ENCODE results near the gene LCNL1.

Gene LCNL1

GRCh38 chr9:136947028-136947891 is 35.5 kb upstream of the LCNL1 start:
- DNase-seq: no peak

- no peak for DNase-seq
Observed at GRCh38 chr9:136947955-136948510, 34.8 kb upstream of the LCNL1 start.

GRCh38 chr9:136949239-136949816 is 33.5 kb upstream of the LCNL1 start:
- DNase-seq: peak; percentile 36

GRCh38 chr9:136949817-136950655 is 32.8 kb upstream of the LCNL1 start:
- peak; percentile 73 for DNase-seq

GRCh38 chr9:136950656-136951276 is 32.0 kb upstream of the LCNL1 start:
- no peak for DNase-seq

- no peak for DNase-seq
Observed at GRCh38 chr9:136951541-136952320, 31.1 kb upstream of the LCNL1 start, which contains the start of gene LCN12. TSS of gene LCN12 (plus strand) at chr9:136952273. CDS start at chr9:136952328, 55 bp downstream.

GRCh38 chr9:136952321-136952850 is 30.4 kb upstream of the LCNL1 start:
- DNase-seq: no peak

GRCh38 chr9:136952876-136953770 is 29.7 kb upstream of the LCNL1 start:
- no peak for DNase-seq

- no peak for DNase-seq
Observed at GRCh38 chr9:136953771-136954269, 29.0 kb upstream of the LCNL1 start.

GRCh38 chr9:136954270-136955083 is 28.3 kb upstream of the LCNL1 start:
- no peak for DNase-seq

- DNase-seq: no peak
Observed at GRCh38 chr9:136955202-136955942, 27.4 kb upstream of the LCNL1 start.

GRCh38 chr9:136955943-136956335 is 26.9 kb upstream of the LCNL1 start:
- no peak for DNase-seq

GRCh38 chr9:136956604-136957003 is 26.2 kb upstream of the LCNL1 start:
- no peak for DNase-seq

GRCh38 chr9:136957461-136957860 is 25.3 kb upstream of the LCNL1 start:
- DNase-seq: no peak

- no peak for DNase-seq
Observed at GRCh38 chr9:136957901-136958300, 24.9 kb upstream of the LCNL1 start.

- DNase-seq: no peak
Observed at GRCh38 chr9:136958473-136958872, 24.3 kb upstream of the LCNL1 start.

- no peak for DNase-seq
Observed at GRCh38 chr9:136958898-136959850, 23.6 kb upstream of the LCNL1 start.
